HepG2 (cell line): ENCODE results near the gene SLC30A4. TPM values are rescaled to one million over a fixed set of nuclear protein-coding genes. Genes with fewer than 3 reads are reported as not detected.
"Not testable (repeated sequence)": the region's sequence is repeated elsewhere in the genome, so short reads cannot be mapped to it uniquely, and the experiment has no call there.

Source experiments
- ATAC-seq: fragments of 200-7000 bp; cut with Tn5 transposase; 3 replicates; pipeline ENCODE4 v1.9.1; 2020; ENCODE audit warnings: mild to moderate bottlenecking, moderate library complexity
- BruUV-seq: library from RNA; stranded (reverse); fragments of 400-500 nt; replicated peaks from 2 replicates; lab custom pipeline; 2021; lab: Mats Ljungman, UMichigan
- CTCF ChIA-PET: fragments of 300-600 bp; formaldehyde crosslinking; extraction: SDS; loops from one replicate; lab custom pipeline; 2021; ENCODE audit warnings: low total read pairs, inconsistent platforms, low intra/inter-chr PET ratio; lab: Yijun Ruan, JAX
- POLR2A ChIA-PET: fragments of 350-600 bp; sonication (Branson Sonifier 250); formaldehyde crosslinking; loops from one replicate; lab custom pipeline; 2020; ENCODE audit warnings: antibody characterized with exemption, inconsistent platforms; lab: Yijun Ruan, JAX
- DNase-seq: peaks from one replicate; pipeline ENCODE4 v3.0.0-alpha.2; 2015; ENCODE audit warnings: low spot score
- FAIRE-seq: peaks from 3 replicates; lab custom pipeline; 2011; peaks lifted over from hg19 to GRCh38; lab: Jason Lieb, UNC
- H2AFZ ChIP-seq: one replicate; pipeline ENCODE4 v1.6.1; 2011; ENCODE audit warnings: low read length, inconsistent platforms
- H3K27ac ChIP-seq: fragments of 300-600 bp; 3 replicates; pipeline ENCODE4 v1.8.0; 2011; ENCODE audit warnings: mixed run types, mild to moderate bottlenecking, mixed read lengths, low read length, inconsistent platforms; ENCODE audit not compliant: insufficient read depth; ENCODE audit errors: extremely low read length
- H3K27me3 ChIP-seq, 2 experiments: fragments of 200-600 bp in 1 of 2; 2 replicates in 1 of 2; 3 replicates in 1 of 2; pipeline versions ENCODE4 v1.6.0 to v1.8.0; 2011; ENCODE audit warnings: low read length in 2 of 2, mild to moderate bottlenecking in 2 of 2, moderate library complexity in 2 of 2, inconsistent platforms in 1 of 2; ENCODE audit not compliant: insufficient read depth in 2 of 2, control insufficient read depth in 1 of 2
- H3K36me3 ChIP-seq, 2 experiments: fragments of 200-600 bp in 1 of 2; replicated peaks in 1 of 2; 2 replicates in 1 of 2; 3 replicates in 1 of 2; pipeline versions ENCODE4 v1.5.1 to v1.8.0; 2011; ENCODE audit warnings: low read length in 2 of 2, inconsistent platforms in 1 of 2; ENCODE audit not compliant: insufficient read depth in 2 of 2, control insufficient read depth in 1 of 2
- H3K4me1 ChIP-seq: 2 replicates; pipeline ENCODE4 v1.5.1; 2012; ENCODE audit warnings: low read length, inconsistent platforms; ENCODE audit not compliant: insufficient read depth
- H3K4me2 ChIP-seq: 2 replicates; pipeline ENCODE4 v1.6.0; 2011; ENCODE audit warnings: low read depth, low read length, inconsistent platforms
- H3K4me3 ChIP-seq, 3 experiments: fragments of 200-600 bp in 1 of 3; sonication (generic), shearing (Covaris generic) in 1 of 3; replicated peaks in 1 of 3; 2 replicates each; pipeline ENCODE4 v1.5.1; 2011 to 2016; ENCODE audit warnings: low read length in 3 of 3, inconsistent platforms in 2 of 3, low read depth in 2 of 3, mild to moderate bottlenecking in 2 of 3, control low read depth in 1 of 3, mixed read lengths in 1 of 3; ENCODE audit not compliant: insufficient read depth in 1 of 3
- H3K79me2 ChIP-seq: one replicate; pipeline ENCODE4 v1.6.1; 2011; ENCODE audit warnings: low read length, inconsistent platforms; ENCODE audit not compliant: insufficient read depth
- H3K9ac ChIP-seq: 2 replicates; pipeline ENCODE4 v1.6.0; 2011; ENCODE audit warnings: mild to moderate bottlenecking, low read depth, low read length, inconsistent platforms; ENCODE audit not compliant: insufficient read depth
- H3K9me3 ChIP-seq: 2 replicates; pipeline ENCODE4 v1.5.1; 2012; ENCODE audit warnings: mild to moderate bottlenecking, low read length
- H4K20me1 ChIP-seq: 2 replicates; pipeline ENCODE4 v1.6.0; 2011; ENCODE audit warnings: inconsistent platforms, mild to moderate bottlenecking, low read length, moderate library complexity; ENCODE audit not compliant: insufficient read depth
- ISL2 ChIP-seq: sonication (generic); formaldehyde crosslinking; IDR thresholded peaks from 2 replicates; pipeline ENCODE4 v1.5.0; 2020; ENCODE audit warnings: missing genetic modification reagents
- KLF13 ChIP-seq: sonication (generic); formaldehyde crosslinking; IDR thresholded peaks from 2 replicates; pipeline ENCODE4 v1.4.0; 2020; ENCODE audit warnings: mild to moderate bottlenecking, missing genetic modification reagents
- MAFF ChIP-seq: IDR thresholded peaks from 2 replicates; pipeline ENCODE4 v1.6.1; 2011; ENCODE audit warnings: low read depth, low read length, improper control_type of control experiment
- MAFK ChIP-seq, 2 experiments: IDR thresholded peaks in 1 of 2; conservative IDR thresholded peaks in 1 of 2; 2 replicates each; pipeline ENCODE4 v1.6.1; 2011; ENCODE audit warnings: improper control_type of control experiment in 2 of 2, low read length in 2 of 2
- ZNF275 ChIP-seq: sonication (generic); formaldehyde crosslinking; IDR thresholded peaks from 2 replicates; pipeline ENCODE4 v1.8.0; 2022; ENCODE audit warnings: missing genetic modification reagents, mild to moderate bottlenecking, inconsistent platforms, borderline replicate concordance
- WGBS: methylation state at CpG from one replicate; pipeline ENCODE4 v1.1.6; 2017; ENCODE audit warnings: low lambda C conversion rate; 5-methylcytosine and 5-hydroxymethylcytosine counted together
- in situ Hi-C: cut with HindIII; loops from 2 replicates; pipeline ENCODE4 v1.10.0; 2017; ENCODE audit warnings: low pct_unique_long_range_greater_than_20kb; ENCODE audit not compliant: extremely low pct_ligation_motif_present
- intact Hi-C: fragments of 100-400 bp; cut with micrococcal nuclease; formaldehyde crosslinking; loops from one replicate; pipeline ENCODE4 v1.10.0; 2022; ENCODE audit not compliant: unreplicated experiment
- polyA plus RNA-seq, 8 experiments: library from polyadenylated mRNA; depleted of rRNA in 3 of 8; stranded (reverse) in 7 of 8; unstranded in 1 of 8; fragments of >200 nt; fragmentation: Illumina TruSeq in 4 of 8; extraction: Trizol in 4 of 8; gene quantifications; 2 replicates each; pipeline versions ENCODE4 v1.2.1 to v1.2.3, GENCODE V29; 2011 to 2016; ENCODE audit warnings: low read depth in 4 of 8, missing spikeins in 1 of 8, mixed read lengths in 1 of 8; ENCODE audit not compliant: insufficient read depth in 1 of 8
- total RNA-seq, 5 experiments: library from RNA; depleted of rRNA; stranded (reverse); fragments of >200 nt; fragmentation: Illumina TruSeq; extraction: Trizol; gene quantifications; 2 replicates each; pipeline ENCODE4 v1.2.3, GENCODE V29; 2016; ENCODE audit warnings: low read depth in 1 of 5

Gene SLC30A4
- total and polyA plus RNA-seq, 2 of the 13 experiments (the other 11 are each of a cell fraction or from before 2014, with no cell fraction given) = 0.01 to 0.04 TPM

- DNase-seq (no peak), FAIRE-seq (no peak), ATAC-seq (no peak)
- Histone ChIP-seq H3K9me3 (no peaks in the 10 kb centered on the region), H3K9ac (no peak overlapping the region), H3K79me2 (no peaks in the 10 kb centered on the region), H4K20me1 (no peaks in the 10 kb centered on the region), H3K27ac (no peak overlapping the region), H3K4me2 (no peak overlapping the region), H3K36me3 (no peaks in the 10 kb centered on the region), H3K27me3 (no peaks in the 10 kb centered on the region), H3K4me3 (no peak overlapping the region), H2AFZ (no peak overlapping the region), H3K4me1 (no peaks in the 10 kb centered on the region)
- ChIA-PET CTCF (no interaction called here), POLR2A (no interaction called here)
- in situ Hi-C loops = no loop called here
- intact Hi-C loops = no loop called here
- WGBS = 46% methylated on average over 4 of the region's 4 CpGs
- TF ChIP-seq ISL2 (CRISPR knock-in tag) = no peak
- peak; percentile 75 to 87 for TF ChIP-seq MAFK (conservative IDR thresholded peaks at IDR 0.05 in 1 of 2, IDR thresholded peaks at IDR 0.05 in 1 of 2; ENCODE audit: low read length in 2 of 2)
- TF ChIP-seq MAFF = peak; percentile 82
- TF ChIP-seq ZNF275 = no peak
- no peak for TF ChIP-seq KLF13
- no TSS peak for BruUV-seq
These were observed 11.7 kb downstream of the SLC30A4 start for GRCh38 chr15:45510758-45511280.

- BruUV-seq, FAIRE-seq, DNase-seq, in situ Hi-C loops, H3K9ac ChIP-seq, POLR2A ChIA-PET, H4K20me1 ChIP-seq, H3K9me3 ChIP-seq, H3K36me3 ChIP-seq, H3K4me1 ChIP-seq, ATAC-seq, intact Hi-C loops, CTCF ChIA-PET, H2AFZ ChIP-seq, H3K4me2 ChIP-seq, H3K27ac ChIP-seq, H3K79me2 ChIP-seq, H3K4me3 ChIP-seq, H3K27me3 ChIP-seq: not testable (repeated sequence)
- WGBS = 93% methylated on average over 6 of the region's 6 CpGs
These were observed 15.4 kb downstream of the SLC30A4 start for GRCh38 chr15:45507143-45507542.
